ENCODE data around the gene PLG.
"Not testable (repeated sequence)": the region's sequence is repeated elsewhere in the genome, so short reads cannot be mapped to it uniquely, and the experiment has no call there.

Gene PLG

GRCh38 chr6:160701918-160702680 is at the start of gene PLG:
PLG (plus strand) TSS chr6:160702244; CDS start chr6:160702305, 61 bp downstream.
- not testable (repeated sequence) for H3K9me3 Mint-ChIP-seq, H3K27ac Mint-ChIP-seq, ATAC-seq, H3K4me1 Mint-ChIP-seq, H3K4me3 Mint-ChIP-seq, H3K36me3 Mint-ChIP-seq
- peaks cover 32% of the 10 kb centered on the region for H3K27me3 Mint-ChIP-seq

DNA sequence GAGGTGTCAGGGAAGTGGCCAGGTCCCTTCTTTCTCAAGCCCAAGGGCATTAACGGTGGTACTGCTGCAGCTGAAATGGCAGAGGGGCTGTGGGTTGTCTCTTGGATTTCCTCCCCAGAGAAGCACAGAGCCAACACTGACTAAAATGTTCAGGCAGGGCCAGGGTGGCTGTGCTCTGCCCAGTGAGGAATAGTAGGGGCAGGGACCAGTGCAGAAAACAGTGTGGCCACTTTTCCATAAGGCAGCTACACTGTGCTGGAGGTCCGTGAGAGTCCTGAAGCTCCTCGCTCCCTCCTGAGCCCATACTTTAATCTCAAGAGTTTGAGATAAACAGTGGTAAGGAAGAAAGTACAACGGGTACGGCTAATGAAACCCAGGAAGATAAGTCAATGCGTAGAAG is 42.5 kb upstream of the PLG start:
- H3K27ac Mint-ChIP-seq, result no peak overlapping the region
- ATAC-seq, result no peak
- H3K27me3 Mint-ChIP-seq, result peaks cover 9% of the 10 kb centered on the region
- no peaks in the 10 kb centered on the region for H3K36me3 Mint-ChIP-seq
- H3K4me1 Mint-ChIP-seq, result no peaks in the 10 kb centered on the region
- H3K4me3 Mint-ChIP-seq, result no peak overlapping the region
- peaks cover 4% of the 10 kb centered on the region for H3K9me3 Mint-ChIP-seq

- Mint-ChIP-seq H3K4me3 (no peak overlapping the region), H3K9me3 (peaks cover 4% of the 10 kb centered on the region), H3K27me3 (peaks cover 9% of the 10 kb centered on the region), H3K36me3 (no peaks in the 10 kb centered on the region), H3K4me1 (no peaks in the 10 kb centered on the region), H3K27ac (no peak overlapping the region)
- ATAC-seq, result no peak
Measured at GRCh38 chr6:160661216-160661615, 40.8 kb upstream of the PLG start.

DNA sequence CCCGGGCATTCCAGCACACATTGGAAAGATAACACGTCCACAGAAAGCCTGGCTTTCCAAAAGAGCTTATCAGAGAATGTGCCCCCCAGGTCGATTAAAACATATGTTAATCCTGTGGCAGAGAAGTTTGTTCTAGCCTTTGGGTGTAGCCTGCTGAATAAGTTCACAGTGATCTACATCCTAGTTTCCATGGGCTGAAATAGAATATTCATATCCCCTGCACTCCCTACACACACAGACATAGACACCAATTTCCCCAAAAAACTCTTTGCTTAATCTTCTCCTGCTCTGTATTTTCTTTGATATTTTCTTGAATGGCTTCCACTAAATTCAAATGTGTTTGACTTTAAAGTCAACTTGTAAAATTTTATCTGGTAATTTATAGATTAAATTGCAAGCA is 39.6 kb upstream of the PLG start:
- Mint-ChIP-seq H3K27me3 (peaks cover 9% of the 10 kb centered on the region), H3K36me3 (no peaks in the 10 kb centered on the region), H3K9me3 (peaks cover 4% of the 10 kb centered on the region), H3K4me3 (no peak overlapping the region), H3K27ac (no peak overlapping the region), H3K4me1 (no peaks in the 10 kb centered on the region)
- no peak for ATAC-seq

DNA sequence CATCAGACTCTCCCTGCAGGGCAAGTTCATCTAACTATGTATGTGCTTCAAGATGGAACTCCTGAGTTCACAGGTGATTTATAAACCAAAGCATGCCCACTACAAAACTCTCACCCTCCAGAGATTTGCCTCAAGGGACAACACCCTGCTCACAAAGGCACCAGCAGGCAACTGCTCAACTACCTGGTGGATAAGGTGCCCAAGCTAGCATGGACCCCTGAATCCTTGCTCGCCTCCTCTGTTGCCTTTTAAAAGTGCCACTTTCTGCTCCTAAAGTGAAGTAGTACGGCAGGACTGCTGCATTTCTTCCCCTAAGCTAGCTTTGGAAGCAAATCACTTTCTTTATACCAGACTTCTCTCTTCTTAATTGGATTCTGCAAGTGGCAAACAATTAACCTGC is 39.2 kb upstream of the PLG start:
- Mint-ChIP-seq H3K27ac (no peak overlapping the region), H3K27me3 (peaks cover 9% of the 10 kb centered on the region), H3K9me3 (peaks cover under 1% of the 10 kb centered on the region), H3K36me3 (no peaks in the 10 kb centered on the region), H3K4me1 (no peaks in the 10 kb centered on the region), H3K4me3 (no peak overlapping the region)
- no peak for ATAC-seq

DNA sequence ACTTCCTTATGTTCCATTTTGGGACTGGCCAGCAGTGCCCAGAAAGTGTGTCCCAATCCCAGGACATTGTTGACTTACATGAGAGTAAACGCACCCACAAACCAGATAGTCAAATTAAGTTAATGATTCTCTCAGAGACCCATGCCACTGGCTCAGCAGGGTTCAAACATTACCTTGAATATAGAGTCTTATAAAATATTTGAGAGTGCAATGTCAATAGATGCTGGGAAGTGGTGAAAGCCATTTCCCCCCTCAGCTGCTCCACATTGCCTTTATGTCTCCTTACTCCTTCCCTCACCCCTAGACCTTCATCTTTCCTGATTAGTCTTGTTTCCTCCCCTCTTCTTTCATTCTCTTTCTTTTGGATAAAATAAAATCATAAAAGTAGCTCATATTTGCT is 37.8 kb upstream of the PLG start, which contains the start of gene LPA:
Gene LPA, minus strand, starts transcription at position 78 of the 400 bp plus-strand sequence. Its CDS starts 61 bp downstream, at position 17.
- H3K4me1 Mint-ChIP-seq, ATAC-seq, H3K36me3 Mint-ChIP-seq, H3K27ac Mint-ChIP-seq, H3K4me3 Mint-ChIP-seq, H3K27me3 Mint-ChIP-seq, H3K9me3 Mint-ChIP-seq: not testable (repeated sequence)

- ATAC-seq, result no peak
- no peaks in the 10 kb centered on the region for H3K27me3 Mint-ChIP-seq
Measured at GRCh38 chr6:160667639-160668481, 34.2 kb upstream of the PLG start.

GRCh38 chr6:160668589-160668988 is 33.5 kb upstream of the PLG start:
- peaks cover 20% of the 10 kb centered on the region for H3K9me3 Mint-ChIP-seq
- no peaks in the 10 kb centered on the region for H3K4me1 Mint-ChIP-seq
- no peaks in the 10 kb centered on the region for H3K27me3 Mint-ChIP-seq
- no peaks in the 10 kb centered on the region for H3K36me3 Mint-ChIP-seq
- ATAC-seq, result no peak
- H3K27ac Mint-ChIP-seq, result no peak overlapping the region
- no peak overlapping the region for H3K4me3 Mint-ChIP-seq

More at GRCh38 chr6:160667639-160668481, 34.2 kb upstream of the PLG start:
- no peaks in the 10 kb centered on the region for H3K4me1 Mint-ChIP-seq
- H3K9me3 Mint-ChIP-seq, result peaks cover 13% of the 10 kb centered on the region
- no peak overlapping the region for H3K27ac Mint-ChIP-seq
- no peak overlapping the region for H3K4me3 Mint-ChIP-seq
- no peaks in the 10 kb centered on the region for H3K36me3 Mint-ChIP-seq

DNA sequence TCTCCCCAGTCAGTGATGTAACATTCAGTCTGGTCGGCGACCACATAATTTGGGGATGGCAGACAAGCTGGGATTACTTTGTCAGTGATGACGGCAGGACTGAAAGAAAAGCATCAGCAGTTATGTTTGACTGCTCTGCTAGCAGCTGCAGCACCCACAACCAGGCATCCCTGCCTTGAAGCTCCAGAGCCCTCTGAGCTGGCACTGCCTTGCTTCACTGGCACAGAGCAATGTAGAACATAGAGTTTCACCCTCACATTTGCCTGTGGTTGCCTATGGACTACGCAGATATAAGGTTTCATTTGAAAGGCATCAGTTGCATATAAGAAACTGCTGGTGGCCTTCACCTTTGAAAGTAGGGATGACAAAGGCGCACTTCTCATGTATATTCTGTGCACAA is 25.6 kb upstream of the PLG start:
- not testable (repeated sequence) for H3K36me3 Mint-ChIP-seq, ATAC-seq, H3K27ac Mint-ChIP-seq, H3K27me3 Mint-ChIP-seq, H3K4me3 Mint-ChIP-seq, H3K4me1 Mint-ChIP-seq
- H3K9me3 Mint-ChIP-seq, result peaks cover 27% of the 10 kb centered on the region

DNA sequence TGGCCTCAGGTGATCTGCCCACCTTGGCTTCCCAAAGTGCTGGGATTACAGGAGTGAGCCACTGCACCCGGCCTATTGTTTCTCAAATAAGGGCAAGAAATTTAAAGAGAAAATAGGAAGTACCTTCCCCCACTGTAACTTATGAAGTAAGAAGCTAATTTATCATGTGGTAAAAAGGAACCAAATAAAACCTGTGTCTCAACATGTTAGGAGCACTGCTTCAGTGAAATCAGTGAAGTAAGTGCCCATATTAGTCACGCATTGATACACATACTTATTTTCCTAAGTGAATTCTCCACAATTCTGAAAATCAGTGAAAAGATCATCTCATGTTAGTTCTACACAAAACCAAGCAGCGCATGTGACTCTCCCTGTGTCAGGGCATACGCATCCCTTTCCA is 23.8 kb upstream of the PLG start:
- H3K4me3 Mint-ChIP-seq, result no peak overlapping the region
- no peaks in the 10 kb centered on the region for H3K4me1 Mint-ChIP-seq
- no peaks in the 10 kb centered on the region for H3K27me3 Mint-ChIP-seq
- H3K27ac Mint-ChIP-seq, result no peak overlapping the region
- no peak for ATAC-seq
- H3K36me3 Mint-ChIP-seq, result no peaks in the 10 kb centered on the region
- peaks cover 10% of the 10 kb centered on the region for H3K9me3 Mint-ChIP-seq

DNA sequence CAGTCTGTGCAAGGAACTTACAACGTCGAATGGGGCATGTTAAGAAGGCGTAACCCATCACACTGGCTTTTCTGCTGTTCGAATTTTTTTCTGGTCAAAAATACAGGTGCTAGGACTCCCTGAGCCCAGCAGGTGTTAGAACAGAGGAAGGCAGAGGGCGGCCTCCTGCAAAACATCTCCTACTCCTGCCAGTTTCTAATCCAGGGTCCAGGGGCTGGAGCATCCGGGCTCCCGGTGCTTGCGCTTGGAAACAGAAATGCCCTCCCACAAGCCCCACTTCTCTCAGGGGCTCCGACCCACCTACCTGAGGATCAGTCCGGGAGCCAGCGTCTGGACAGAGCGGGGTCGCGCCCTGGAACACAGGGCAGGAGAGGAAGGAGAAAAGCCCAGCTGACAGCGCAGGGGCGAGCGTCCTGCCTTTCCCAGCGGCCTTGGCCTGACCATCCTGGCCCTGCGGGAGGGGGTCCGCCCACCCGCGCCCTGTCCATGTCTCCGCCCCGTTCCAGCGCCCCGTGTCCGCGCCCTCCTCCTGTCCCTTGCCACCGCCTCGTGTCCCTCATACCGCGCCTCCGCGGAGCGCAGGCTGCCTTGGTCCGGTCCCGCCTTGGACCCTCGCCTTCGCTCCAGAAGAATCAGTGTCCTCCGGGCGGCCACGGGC is 23.2 kb upstream of the PLG start:
- Mint-ChIP-seq H3K4me1 (no peaks in the 10 kb centered on the region), H3K4me3 (no peak overlapping the region), H3K27ac (no peak overlapping the region), H3K9me3 (peaks cover 5% of the 10 kb centered on the region), H3K36me3 (no peaks in the 10 kb centered on the region), H3K27me3 (no peaks in the 10 kb centered on the region)
- ATAC-seq, result peak; percentile 24

GRCh38 chr6:160679402-160679769 is 22.7 kb upstream of the PLG start:
- Mint-ChIP-seq H3K4me3 (no peak overlapping the region), H3K4me1 (no peaks in the 10 kb centered on the region), H3K9me3 (peaks cover 4% of the 10 kb centered on the region), H3K27me3 (no peaks in the 10 kb centered on the region), H3K27ac (no peak overlapping the region), H3K36me3 (no peaks in the 10 kb centered on the region)
- no peak for ATAC-seq

DNA sequence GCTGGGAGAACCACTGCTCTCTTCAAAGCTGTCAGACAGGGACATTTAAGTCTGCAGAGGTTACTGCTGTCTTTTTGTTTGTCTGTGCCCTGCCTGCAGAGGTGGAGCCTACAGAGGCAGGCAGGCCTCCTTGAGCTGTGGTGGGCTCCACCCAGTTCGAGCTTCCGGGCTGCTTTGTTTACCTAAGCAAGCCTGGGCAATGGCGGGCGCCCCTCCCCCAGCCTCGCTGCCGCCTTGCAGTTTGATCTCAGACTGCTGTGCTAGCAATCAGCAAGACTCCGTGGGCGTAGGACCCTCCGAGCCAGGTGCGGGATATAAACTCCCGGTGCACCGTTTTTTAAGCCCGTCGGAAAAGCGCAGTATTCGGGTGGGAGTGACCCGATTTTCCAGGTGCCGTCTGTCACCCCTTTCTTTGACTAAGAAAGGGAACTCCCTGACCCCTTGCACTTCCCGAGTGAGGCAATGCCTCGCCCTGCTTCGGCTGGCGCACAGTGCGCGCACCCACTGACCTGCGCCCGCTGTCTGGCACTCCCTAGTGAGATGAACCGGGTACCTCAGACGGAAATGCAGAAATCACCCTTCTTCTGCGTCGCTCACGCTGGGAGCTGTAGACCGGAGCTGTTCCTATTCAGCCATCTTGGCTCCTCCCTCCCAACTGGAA is 16.8 kb upstream of the PLG start:
- not testable (repeated sequence) for H3K4me1 Mint-ChIP-seq, H3K27ac Mint-ChIP-seq, H3K9me3 Mint-ChIP-seq, H3K27me3 Mint-ChIP-seq, H3K4me3 Mint-ChIP-seq, H3K36me3 Mint-ChIP-seq, ATAC-seq

DNA sequence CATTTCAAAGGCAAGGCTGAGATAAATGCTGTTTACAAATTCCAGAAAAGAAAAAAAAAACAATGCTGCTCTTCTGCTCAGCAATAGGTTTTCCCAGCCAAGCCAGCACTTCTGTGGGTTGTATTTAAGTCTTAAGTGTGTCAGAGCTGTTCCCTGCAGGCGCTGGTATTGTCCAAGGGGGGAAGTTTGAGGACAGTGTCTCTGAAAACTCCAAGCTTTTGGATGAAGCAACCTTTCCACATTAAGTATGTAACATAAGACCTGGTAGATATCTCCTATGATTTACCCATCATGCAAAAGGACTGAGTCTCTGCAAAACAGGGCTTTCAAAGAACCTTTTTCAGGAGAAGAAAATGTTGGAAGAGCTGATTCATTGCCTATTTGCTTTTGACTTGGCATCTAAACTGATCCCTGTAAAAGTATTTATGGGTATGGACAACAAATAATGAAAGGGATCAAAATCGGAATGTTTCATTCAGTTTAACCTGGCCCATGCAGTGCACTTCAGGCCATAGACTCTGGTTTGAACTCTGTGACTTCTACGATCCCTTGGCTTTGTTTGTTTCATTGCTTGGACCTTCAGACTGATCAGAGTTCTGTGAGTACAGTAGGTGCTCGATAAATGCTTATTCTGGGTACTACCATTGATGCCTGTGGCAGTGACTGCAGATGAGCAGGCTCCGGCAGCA is 16.1 kb upstream of the PLG start:
- Mint-ChIP-seq H3K4me3 (no peak overlapping the region), H3K27ac (no peak overlapping the region), H3K27me3 (peaks cover 6% of the 10 kb centered on the region), H3K4me1 (no peaks in the 10 kb centered on the region), H3K36me3 (no peaks in the 10 kb centered on the region), H3K9me3 (no peaks in the 10 kb centered on the region)
- ATAC-seq, result no peak

GRCh38 chr6:160690458-160690857 is 11.6 kb upstream of the PLG start:
- Mint-ChIP-seq H3K4me3 (no peak overlapping the region), H3K9me3 (no peaks in the 10 kb centered on the region), H3K27me3 (peaks cover 9% of the 10 kb centered on the region), H3K27ac (no peak overlapping the region), H3K36me3 (no peaks in the 10 kb centered on the region), H3K4me1 (no peaks in the 10 kb centered on the region)
- ATAC-seq, result no peak
